NB4 (cell line): ENCODE results near the gene VAMP4.

Experiments used
- DNase-seq: peaks from one replicate; pipeline ENCODE4 v3.0.0; 2010; ENCODE audit warnings: low read depth
- H3K4me3 ChIP-seq: one replicate; pipeline ENCODE4 v1.5.1; 2011; ENCODE audit warnings: mild to moderate bottlenecking, low read depth, low read length, moderate library complexity
- CTCF ChIP-seq: IDR thresholded peaks from one replicate; pipeline ENCODE4 v1.5.1; 2012; ENCODE audit warnings: low read depth, low read length
- MAX ChIP-seq: IDR thresholded peaks from 2 replicates; pipeline ENCODE4 v1.6.1; 2011; ENCODE audit warnings: low read depth, low read length
- MYC ChIP-seq: IDR thresholded peaks from 2 replicates; pipeline ENCODE4 v1.6.1; 2011; ENCODE audit warnings: low read depth, low read length
- POLR2A ChIP-seq: IDR thresholded peaks from 2 replicates; pipeline ENCODE4 v1.6.1; 2011; ENCODE audit warnings: mild to moderate bottlenecking; ENCODE audit not compliant: insufficient read length; ENCODE audit errors: extremely low read depth

Gene VAMP4

GRCh38 chr1:171718848-171719247, 23.0 kb downstream of the VAMP4 start:
- TF ChIP-seq POLR2A (no peak), MAX (no peak), MYC (no peak), CTCF (no peak)
- no peak overlapping the region for H3K4me3 ChIP-seq
- DNase-seq = no peak

GRCh38 chr1:171718216-171718615, 23.6 kb downstream of the VAMP4 start:
- no peak overlapping the region for H3K4me3 ChIP-seq
- DNase-seq = no peak
- TF ChIP-seq MAX (no peak), CTCF (no peak), POLR2A (no peak), MYC (no peak)

- DNase-seq = no peak
- TF ChIP-seq MAX (no peak), CTCF (no peak), MYC (no peak), POLR2A (no peak)
- no peak overlapping the region for H3K4me3 ChIP-seq
These were observed 24.7 kb downstream of the VAMP4 start for GRCh38 chr1:171717062-171717718.

GRCh38 chr1:171716616-171717015, 25.2 kb downstream of the VAMP4 start:
- TF ChIP-seq POLR2A (no peak), CTCF (no peak), MYC (no peak), MAX (no peak)
- DNase-seq = no peak
- H3K4me3 ChIP-seq = no peak overlapping the region

- TF ChIP-seq CTCF = no peak
- no peak for TF ChIP-seq MYC
- TF ChIP-seq POLR2A = no peak
- TF ChIP-seq MAX = no peak
- peak; percentile 8 for DNase-seq
- H3K4me3 ChIP-seq = no peak overlapping the region
These were observed 26.0 kb downstream of the VAMP4 start for GRCh38 chr1:171715813-171716251.
